AG08395 (cell line): ENCODE measurements around the gene PDCD1LG2.
"Not testable (repeated sequence)": the region's sequence is repeated elsewhere in the genome, so short reads cannot be mapped to it uniquely, and the experiment has no call there.

Experiments used
- DNase-seq: peaks from one replicate; pipeline ENCODE4 v3.0.0; 2012; ENCODE audit warnings: mixed read lengths, low spot score

Gene PDCD1LG2

GRCh38 chr9:5566054-5566618 is 55.8 kb downstream of the PDCD1LG2 start:
- DNase-seq = no peak

DNA sequence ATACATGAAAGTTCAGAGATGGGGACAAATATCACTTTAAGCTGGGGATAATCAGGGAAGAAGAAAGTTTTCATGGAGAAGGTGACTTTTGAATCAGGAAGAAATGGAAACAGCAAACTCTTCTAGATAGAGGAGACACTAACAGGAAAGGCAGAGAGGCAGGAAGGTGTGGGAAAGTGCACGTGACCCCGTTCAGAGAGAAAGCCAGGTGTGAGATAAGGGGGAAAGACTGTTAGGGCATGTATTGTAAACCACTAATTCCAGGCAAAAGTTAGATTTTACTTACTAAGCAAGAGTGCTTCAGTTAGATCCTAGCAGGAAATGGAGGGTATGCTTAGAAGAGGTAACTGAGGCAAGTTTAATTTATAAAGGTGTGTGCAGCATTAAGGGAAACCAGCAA is 58.5 kb downstream of the PDCD1LG2 start:
- no peak for DNase-seq

DNA sequence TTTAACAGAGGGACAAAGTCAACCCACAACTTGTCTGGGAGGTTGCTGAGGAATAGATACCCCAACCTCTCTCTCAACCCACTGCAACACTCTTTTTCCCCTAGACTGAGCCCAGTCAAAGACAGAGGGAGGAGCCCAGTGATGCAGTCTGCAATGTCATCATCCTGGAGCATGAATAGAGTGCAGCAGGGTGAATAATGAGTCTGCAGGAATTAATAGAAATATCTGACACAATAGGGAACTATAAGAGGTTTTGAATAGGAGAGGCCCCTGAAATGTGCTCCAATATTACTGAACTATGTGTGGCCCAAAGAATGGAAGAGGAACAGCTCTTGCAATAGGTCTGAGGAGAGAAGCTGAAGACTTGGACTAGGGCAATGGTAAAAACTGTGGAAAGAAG is 59.1 kb downstream of the PDCD1LG2 start:
- DNase-seq = no peak

DNA sequence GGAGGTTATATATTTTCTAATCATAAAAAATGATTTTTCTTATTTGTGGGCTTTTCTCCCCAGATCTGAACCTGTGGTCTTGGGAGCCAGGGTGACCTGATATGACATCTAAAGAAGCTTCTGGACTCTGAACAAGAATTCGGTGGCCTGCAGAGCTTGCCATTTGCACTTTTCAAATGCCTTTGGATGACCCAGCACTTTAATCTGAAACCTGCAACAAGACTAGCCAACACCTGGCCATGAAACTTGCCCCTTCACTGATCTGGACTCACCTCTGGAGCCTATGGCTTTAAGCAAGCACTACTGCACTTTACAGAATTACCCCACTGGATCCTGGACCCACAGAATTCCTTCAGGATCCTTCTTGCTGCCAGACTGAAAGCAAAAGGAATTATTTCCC is 59.6 kb downstream of the PDCD1LG2 start:
- DNase-seq = no peak

GRCh38 chr9:5571629-5572232 is 61.4 kb downstream of the PDCD1LG2 start:
- no peak for DNase-seq

- DNase-seq = no peak
Measured at GRCh38 chr9:5574097-5574496, 63.8 kb downstream of the PDCD1LG2 start.

DNA sequence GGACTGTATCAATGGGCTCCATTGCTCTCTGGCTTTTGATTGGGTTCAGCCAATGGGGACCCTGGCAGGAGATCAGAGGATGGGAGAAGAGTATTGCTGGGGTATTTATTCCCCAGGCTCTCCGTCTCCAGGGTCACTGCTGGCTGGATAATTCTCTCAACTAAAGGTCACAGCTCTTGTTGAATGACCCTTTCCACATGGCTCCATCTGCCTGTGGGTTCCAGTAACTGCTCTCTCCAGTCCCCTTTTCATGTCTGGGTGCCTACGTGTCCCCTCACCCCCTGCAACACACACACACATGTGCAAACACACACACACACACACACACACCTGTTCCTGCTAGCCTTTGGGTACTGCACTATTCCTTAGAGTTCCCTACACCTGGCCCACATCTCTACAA is 64.7 kb downstream of the PDCD1LG2 start:
- no peak for DNase-seq

DNA sequence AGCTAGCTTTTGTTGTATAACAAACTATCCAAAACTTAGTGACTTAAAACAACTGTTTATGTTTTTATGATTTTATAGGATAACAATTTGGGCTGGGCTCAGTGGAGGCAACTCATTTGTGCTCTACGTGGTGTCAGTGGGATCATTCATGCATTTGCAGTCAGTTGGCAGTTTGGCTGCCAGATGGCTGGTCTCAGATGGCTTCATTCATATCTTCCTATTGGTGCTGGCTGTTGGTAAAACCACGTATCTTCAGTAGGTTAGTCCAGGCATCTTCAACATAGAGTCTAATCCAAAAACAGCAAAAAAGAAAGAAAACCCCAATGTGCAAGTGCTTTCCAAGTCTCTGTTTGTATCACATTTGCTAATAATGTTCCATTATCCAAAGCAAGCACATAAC is 66.9 kb downstream of the PDCD1LG2 start:
- no peak for DNase-seq

GRCh38 chr9:5578018-5578697 is 67.8 kb downstream of the PDCD1LG2 start:
- DNase-seq = no peak

- DNase-seq = no peak
Measured at GRCh38 chr9:5578698-5579085, 68.4 kb downstream of the PDCD1LG2 start.

GRCh38 chr9:5579881-5580280 is 69.5 kb downstream of the PDCD1LG2 start:
- no peak for DNase-seq

- no peak for DNase-seq
Measured at GRCh38 chr9:5580650-5581049, 70.3 kb downstream of the PDCD1LG2 start.

- DNase-seq = not testable (repeated sequence)
Measured at GRCh38 chr9:5581706-5582105, 71.4 kb downstream of the PDCD1LG2 start.

GRCh38 chr9:5582835-5583195 is 72.5 kb downstream of the PDCD1LG2 start:
- DNase-seq = peak; percentile 45

DNA sequence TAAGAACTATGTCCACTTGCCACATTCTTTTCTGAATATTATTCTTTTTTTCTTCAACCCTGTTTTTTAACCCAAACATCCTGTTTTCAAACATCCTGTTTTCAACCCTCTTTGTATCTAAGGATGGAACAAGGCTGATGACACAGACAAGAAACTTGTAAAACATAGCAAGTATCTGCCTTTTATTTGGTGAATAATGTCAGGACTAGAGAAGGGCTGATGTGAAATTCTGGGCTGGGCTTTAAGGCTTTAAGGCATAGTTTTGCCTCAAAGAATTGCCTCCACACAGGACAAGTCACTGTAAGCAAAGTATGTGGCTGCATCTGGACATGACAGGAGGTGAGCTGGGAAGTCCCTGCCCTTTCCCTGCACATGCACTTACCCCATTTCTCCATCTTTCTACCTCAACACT is 76.1 kb downstream of the PDCD1LG2 start:
- peak; percentile 50 for DNase-seq

DNA sequence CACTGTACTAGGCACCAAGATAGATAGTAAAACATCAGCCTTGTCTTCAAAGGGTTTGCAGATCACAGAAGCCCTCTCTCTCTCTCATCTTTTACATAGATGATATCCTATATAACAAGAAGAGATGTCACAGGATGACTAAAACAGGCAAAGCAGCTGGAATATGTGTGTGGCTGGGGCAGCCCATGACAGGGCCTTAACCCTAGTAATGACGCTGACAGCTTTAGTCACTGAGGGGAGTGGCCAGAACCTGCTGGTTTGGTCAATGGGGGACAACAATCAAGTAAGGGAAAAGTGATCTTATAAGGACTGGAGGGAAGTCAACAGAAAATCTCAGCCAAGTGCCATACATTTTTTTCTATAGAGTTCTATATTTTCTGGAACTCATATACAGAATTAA is 76.7 kb downstream of the PDCD1LG2 start:
- DNase-seq = peak; percentile 57

- DNase-seq = no peak
Measured at GRCh38 chr9:5592231-5592630, 81.9 kb downstream of the PDCD1LG2 start.

DNA sequence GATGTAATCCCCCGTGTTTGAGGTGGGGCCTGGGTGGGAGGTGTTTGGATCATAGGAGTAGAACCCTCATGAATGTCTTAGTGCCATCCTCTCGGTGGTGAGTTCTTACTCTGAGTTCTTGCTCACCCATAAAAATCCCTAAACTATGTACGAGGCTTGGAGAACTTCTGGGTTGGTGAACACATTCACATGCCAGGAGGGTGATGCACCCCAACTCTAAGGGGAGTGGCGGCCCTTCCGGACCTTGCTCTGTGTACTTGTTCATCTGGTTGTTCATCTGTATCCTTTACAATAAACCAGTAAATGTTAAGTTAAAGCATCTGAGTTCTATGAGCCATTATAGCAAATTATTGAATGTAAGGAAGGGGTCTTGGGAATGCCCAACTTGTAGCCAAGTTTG is 82.6 kb downstream of the PDCD1LG2 start:
- no peak for DNase-seq

GRCh38 chr9:5593904-5594303 is 83.6 kb downstream of the PDCD1LG2 start:
- DNase-seq = no peak

DNA sequence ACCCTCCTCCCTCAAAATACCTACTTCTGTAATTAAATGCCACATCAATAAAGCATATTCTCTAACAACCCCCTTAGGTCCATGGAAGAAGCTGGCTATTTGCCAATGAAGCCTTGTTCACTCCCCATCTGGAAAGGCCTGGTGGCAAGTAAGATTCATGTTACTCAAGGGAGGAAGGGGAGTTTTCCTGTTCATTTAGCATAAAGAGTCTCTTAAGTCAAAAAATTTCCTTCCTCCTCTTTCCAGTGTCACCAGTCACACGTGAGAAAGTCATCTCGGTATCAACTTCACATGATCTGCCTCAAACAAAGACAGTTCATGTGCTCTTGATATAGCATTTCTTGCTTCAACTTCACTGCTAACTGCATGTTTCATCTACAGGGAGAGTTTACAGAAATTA is 85.8 kb downstream of the PDCD1LG2 start:
- DNase-seq = no peak

DNA sequence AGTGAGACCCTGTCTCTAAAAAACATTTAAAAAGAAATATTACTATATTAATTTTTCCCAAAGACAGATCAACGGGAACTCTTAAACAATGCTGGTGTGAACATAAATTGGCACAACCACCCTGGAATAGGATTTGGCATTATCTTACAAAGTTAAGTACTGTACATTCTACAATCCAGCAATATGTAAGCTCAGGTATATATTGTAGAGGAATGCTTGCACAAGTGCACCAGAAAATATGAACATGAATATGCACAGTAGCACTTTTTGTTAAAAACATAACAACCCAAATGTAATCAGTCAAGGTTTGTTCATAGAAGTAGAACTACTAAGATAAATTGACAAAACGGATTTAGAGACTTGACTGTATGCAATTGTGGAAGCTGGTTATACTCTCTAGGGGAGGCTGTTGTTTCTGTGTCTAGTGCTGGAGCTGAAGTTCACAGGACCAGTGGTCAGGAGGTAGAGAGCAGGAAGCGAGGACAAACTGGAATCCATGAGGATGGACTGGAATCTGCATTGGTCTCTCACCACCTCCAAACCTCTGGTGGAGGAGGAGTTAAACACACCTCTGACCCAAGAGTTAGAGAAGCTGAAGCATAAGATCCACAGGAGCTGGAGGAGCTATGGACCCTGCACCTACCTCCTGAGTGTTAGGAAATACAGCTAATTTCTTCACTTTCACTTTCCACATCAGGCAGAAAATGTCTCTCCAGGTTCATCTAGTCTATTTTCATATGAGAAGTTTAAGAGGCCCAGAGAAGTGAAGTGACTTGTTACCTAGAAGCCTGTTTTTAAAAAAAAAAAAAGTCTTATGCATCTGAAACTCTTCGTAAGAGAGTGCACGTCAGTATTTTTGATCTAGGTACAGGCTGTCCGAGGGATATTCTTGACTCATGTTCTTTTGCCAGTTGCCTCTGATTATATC is 98.2 kb downstream of the PDCD1LG2 start:
- DNase-seq = no peak

DNA sequence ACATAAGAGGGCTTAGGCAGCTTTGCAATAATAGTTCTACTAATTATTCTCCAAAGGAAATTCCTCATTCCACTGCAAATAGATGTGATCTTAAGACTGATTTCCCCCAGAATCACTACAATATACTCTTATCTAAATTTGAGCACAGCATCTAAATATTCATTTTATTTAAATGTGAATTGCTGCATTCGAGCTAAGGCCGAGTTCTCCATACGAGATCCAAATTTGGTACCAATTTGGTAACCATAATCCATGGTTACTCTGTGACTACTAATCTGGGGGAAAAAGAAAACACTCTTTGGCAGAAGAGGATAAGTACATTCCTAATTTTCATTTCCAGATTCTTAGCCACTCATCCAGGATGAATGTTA is 98.9 kb downstream of the PDCD1LG2 start:
- no peak for DNase-seq

- DNase-seq = no peak
Measured at GRCh38 chr9:5610491-5610890, 100.2 kb downstream of the PDCD1LG2 start.
